A549 (cell line): ENCODE measurements around the gene FBXO15.

ENCODE experiments used
- BHLHE40 ChIP-seq: IDR thresholded peaks from 2 replicates; pipeline ENCODE4 v1.6.1; 2012; ENCODE audit warnings: low read depth, low read length, inconsistent platforms
- CTCF ChIP-seq: fragments of >200 bp; sonication (Bioruptor Twin); formaldehyde crosslinking; IDR thresholded peaks from 3 replicates; pipeline ENCODE4 v1.5.1; 2016
- EP300 ChIP-seq, 2 experiments: fragments of >200 bp; sonication (Bioruptor Twin); formaldehyde crosslinking; IDR thresholded peaks; 2 replicates in 1 of 2; 3 replicates in 1 of 2; pipeline ENCODE4 v1.6.1; 2016 to 2017
- ESRRA ChIP-seq: fragments of 150-350 bp; IDR thresholded peaks from 2 replicates; pipeline ENCODE4 v1.6.1; 2014; ENCODE audit warnings: mild to moderate bottlenecking, low read length, borderline replicate concordance
- KDM1A ChIP-seq: fragments of 200-600 bp; sonication (generic); IDR thresholded peaks from 2 replicates; pipeline ENCODE4 v1.6.1; 2016; ENCODE audit warnings: low read depth, mild to moderate bottlenecking
- MAX ChIP-seq: IDR thresholded peaks from 2 replicates; pipeline ENCODE4 v1.6.1; 2012
- POLR2A ChIP-seq: IDR thresholded peaks from 2 replicates; pipeline ENCODE4 v1.6.1; 2012; ENCODE audit warnings: mild to moderate bottlenecking, low read length
- RFX5 ChIP-seq: fragments of 450-650 bp; IDR thresholded peaks from 2 replicates; pipeline ENCODE4 v1.7.1; 2014; ENCODE audit warnings: antibody characterized with exemption, mild to moderate bottlenecking, moderate library complexity
- RNF2 ChIP-seq: fragments of 200-600 bp; sonication (generic); IDR thresholded peaks from 2 replicates; pipeline ENCODE4 v1.6.1; 2016; ENCODE audit warnings: low read depth, mild to moderate bottlenecking, antibody characterized with exemption, moderate library complexity, borderline replicate concordance

GRCh38 chr18:74153377-74153776, 5.7 kb upstream of the FBXO15 start:
- no peak for TF ChIP-seq CTCF
- TF ChIP-seq EP300 (IDR thresholded peaks at IDR 0.05), result no peak
- no peak for TF ChIP-seq ESRRA
- no peak for TF ChIP-seq RNF2
- TF ChIP-seq BHLHE40, result no peak
- no peak for TF ChIP-seq POLR2A
- TF ChIP-seq RFX5, result no peak
- no peak for TF ChIP-seq KDM1A
- TF ChIP-seq MAX, result no peak
